ENCODE results near the gene TMEM163. TPM values are rescaled to one million over a fixed set of nuclear protein-coding genes. Genes with fewer than 3 reads are reported as not detected.
"Not testable (repeated sequence)": the region's sequence is repeated elsewhere in the genome, so short reads cannot be mapped to it uniquely, and the experiment has no call there.

TMEM163 gene
- total RNA-seq, 2 donors from 2014 or later, result 0.55 to 23.1 TPM

- no peaks in the 10 kb centered on the region for H3K9me3 ChIP-seq
- DNase-seq (ENCODE audit: low spot score), result no peak
- H3K27ac ChIP-seq, result no peak overlapping the region
- no peaks in the 10 kb centered on the region for H3K36me3 ChIP-seq
- H3K4me3 ChIP-seq, result no peak overlapping the region
- no peaks in the 10 kb centered on the region for H3K4me1 ChIP-seq (replicated peaks)
- no peaks in the 10 kb centered on the region for H3K27me3 ChIP-seq (replicated peaks; ENCODE audit: insufficient read depth)
- intact Hi-C loops (cut with DNase I), result no loop called here
- 59% methylated on average over 1 of the region's 1 CpG for WGBS
- TF ChIP-seq POLR2AphosphoS5 (IDR thresholded peaks at IDR 0.05), result no peak
- TF ChIP-seq POLR2A (IDR thresholded peaks at IDR 0.05), result no peak
- TF ChIP-seq, protein P1, sequence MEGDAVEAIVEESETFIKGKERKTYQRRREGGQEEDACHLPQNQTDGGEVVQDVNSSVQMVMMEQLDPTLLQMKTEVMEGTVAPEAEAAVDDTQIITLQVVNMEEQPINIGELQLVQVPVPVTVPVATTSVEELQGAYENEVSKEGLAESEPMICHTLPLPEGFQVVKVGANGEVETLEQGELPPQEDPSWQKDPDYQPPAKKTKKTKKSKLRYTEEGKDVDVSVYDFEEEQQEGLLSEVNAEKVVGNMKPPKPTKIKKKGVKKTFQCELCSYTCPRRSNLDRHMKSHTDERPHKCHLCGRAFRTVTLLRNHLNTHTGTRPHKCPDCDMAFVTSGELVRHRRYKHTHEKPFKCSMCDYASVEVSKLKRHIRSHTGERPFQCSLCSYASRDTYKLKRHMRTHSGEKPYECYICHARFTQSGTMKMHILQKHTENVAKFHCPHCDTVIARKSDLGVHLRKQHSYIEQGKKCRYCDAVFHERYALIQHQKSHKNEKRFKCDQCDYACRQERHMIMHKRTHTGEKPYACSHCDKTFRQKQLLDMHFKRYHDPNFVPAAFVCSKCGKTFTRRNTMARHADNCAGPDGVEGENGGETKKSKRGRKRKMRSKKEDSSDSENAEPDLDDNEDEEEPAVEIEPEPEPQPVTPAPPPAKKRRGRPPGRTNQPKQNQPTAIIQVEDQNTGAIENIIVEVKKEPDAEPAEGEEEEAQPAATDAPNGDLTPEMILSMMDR (IDR thresholded peaks at IDR 0.05), result no peak
Observed at GRCh38 chr2:134592377-134592776, 126.4 kb downstream of the TMEM163 start.

DNA sequence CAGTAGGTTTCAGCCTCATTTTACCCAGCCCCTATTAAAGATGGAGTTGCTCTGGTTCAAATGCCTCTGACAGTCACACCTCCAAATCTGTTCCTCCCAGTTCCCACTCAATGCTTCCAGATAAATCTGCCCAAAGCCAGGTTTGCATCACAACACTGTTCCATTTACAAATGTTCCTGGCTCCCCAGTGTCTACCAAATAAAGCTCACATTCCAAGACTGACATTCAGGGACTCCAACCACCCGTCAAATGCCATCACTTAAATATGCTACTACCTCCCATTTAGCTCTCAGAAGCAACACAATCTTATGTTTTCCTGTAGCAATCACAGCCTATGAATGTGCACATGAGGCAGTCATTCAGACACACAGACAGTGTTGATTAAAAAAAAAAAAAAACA lies 127.3 kb downstream of the TMEM163 start:
- no peaks in the 10 kb centered on the region for H3K9me3 ChIP-seq
- DNase-seq (ENCODE audit: low spot score), result no peak
- H3K4me3 ChIP-seq, result no peak overlapping the region
- H3K4me1 ChIP-seq (replicated peaks), result no peaks in the 10 kb centered on the region
- TF ChIP-seq POLR2A (IDR thresholded peaks at IDR 0.05) (no peak), POLR2AphosphoS5 (IDR thresholded peaks at IDR 0.05) (no peak)
- TF ChIP-seq, protein P1 (IDR thresholded peaks at IDR 0.05), result no peak
- no peaks in the 10 kb centered on the region for H3K36me3 ChIP-seq
- no peak overlapping the region for H3K27ac ChIP-seq
- WGBS, result 54% methylated on average over 1 of the region's 1 CpG
- intact Hi-C loops (cut with DNase I), result no loop called here
- H3K27me3 ChIP-seq (replicated peaks; ENCODE audit: insufficient read depth), result no peaks in the 10 kb centered on the region

DNA sequence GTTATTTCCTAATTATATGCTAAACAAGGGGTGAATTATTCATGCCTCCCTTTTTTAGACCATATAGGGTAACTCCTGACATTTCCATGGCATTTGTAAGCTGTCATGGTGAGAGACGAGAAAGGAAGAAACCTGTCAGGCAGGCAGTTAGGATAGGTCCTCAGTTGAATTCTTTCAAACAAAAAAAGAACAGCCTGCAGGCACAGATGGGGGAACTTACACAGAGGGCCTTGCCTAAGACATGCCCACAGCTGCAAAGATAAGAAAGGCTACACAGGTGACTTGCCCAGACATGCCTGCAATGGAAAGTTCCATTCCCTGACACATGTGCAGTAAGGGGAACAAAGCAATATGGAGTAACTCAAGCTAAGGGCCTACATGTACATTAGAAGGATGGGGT lies 128.1 kb downstream of the TMEM163 start:
- no peaks in the 10 kb centered on the region for H3K27me3 ChIP-seq (replicated peaks; ENCODE audit: insufficient read depth)
- H3K36me3 ChIP-seq, result no peaks in the 10 kb centered on the region
- intact Hi-C loops (cut with DNase I), result no loop called here
- no peak overlapping the region for H3K27ac ChIP-seq
- H3K4me3 ChIP-seq, result no peak overlapping the region
- TF ChIP-seq POLR2A (IDR thresholded peaks at IDR 0.05) (no peak), POLR2AphosphoS5 (IDR thresholded peaks at IDR 0.05) (no peak)
- TF ChIP-seq, protein P1 (IDR thresholded peaks at IDR 0.05), result no peak
- no peaks in the 10 kb centered on the region for H3K9me3 ChIP-seq
- no peak for DNase-seq (ENCODE audit: low spot score)
- H3K4me1 ChIP-seq (replicated peaks), result no peaks in the 10 kb centered on the region
- 70% methylated on average over 1 of the region's 1 CpG for WGBS

- H3K4me1 ChIP-seq (replicated peaks); DNase-seq (ENCODE audit: low spot score); intact Hi-C loops (cut with DNase I); H3K27ac ChIP-seq; H3K4me3 ChIP-seq; H3K27me3 ChIP-seq (replicated peaks; ENCODE audit: insufficient read depth); H3K9me3 ChIP-seq; H3K36me3 ChIP-seq: not testable (repeated sequence)
- WGBS, result 81% methylated on average over 4 of the region's 4 CpGs
Observed at GRCh38 chr2:134589171-134590083, 129.4 kb downstream of the TMEM163 start.

DNA sequence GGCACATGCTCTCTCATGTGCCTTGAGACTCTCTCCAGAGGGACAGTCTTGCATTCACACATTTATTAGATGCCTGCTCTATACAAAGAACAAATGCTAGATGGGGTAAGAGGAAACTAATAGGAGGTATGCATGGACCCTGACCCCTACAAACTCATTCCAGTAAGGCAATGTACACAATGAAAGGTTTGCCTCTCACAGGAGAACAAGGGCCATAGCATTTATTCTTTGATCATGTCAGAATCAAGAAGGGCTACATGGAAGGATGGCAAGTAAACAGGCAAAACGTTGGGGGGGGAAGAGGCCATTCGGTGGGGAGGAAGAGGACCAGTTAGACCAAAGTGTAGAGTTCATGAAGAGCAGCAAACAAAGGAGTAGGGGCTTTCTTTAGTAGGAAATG lies 130.2 kb downstream of the TMEM163 start:
- Histone ChIP-seq H3K4me1 (replicated peaks) (no peaks in the 10 kb centered on the region), H3K4me3 (no peak overlapping the region), H3K9me3 (no peaks in the 10 kb centered on the region), H3K27me3 (replicated peaks; ENCODE audit: insufficient read depth) (no peaks in the 10 kb centered on the region), H3K36me3 (no peaks in the 10 kb centered on the region), H3K27ac (no peak overlapping the region)
- 74% methylated on average over 2 of the region's 2 CpGs for WGBS
- intact Hi-C loops (cut with DNase I), result no loop called here
- no peak for TF ChIP-seq POLR2A (IDR thresholded peaks at IDR 0.05)
- TF ChIP-seq, protein P1 (IDR thresholded peaks at IDR 0.05), result no peak
- TF ChIP-seq POLR2AphosphoS5 (IDR thresholded peaks at IDR 0.05), result no peak
- DNase-seq (ENCODE audit: low spot score), result no peak
